IMR-90 (cell line): Measurements from ENCODE around the gene SPATA2L. TPM values are rescaled to one million over a fixed set of nuclear protein-coding genes. Genes with fewer than 3 reads are reported as not detected.

Experiments
- ATAC-seq: fragments of 200-7000 bp; cut with Tn5 transposase; 2 replicates; pipeline ENCODE4 v1.9.1; 2020; ENCODE audit warnings: low read depth, mild to moderate bottlenecking, moderate library complexity
- BruUV-seq: library from RNA; stranded (reverse); fragments of 400-500 nt; replicated peaks from 2 replicates; lab custom pipeline; 2021; lab: Mats Ljungman, UMichigan
- CTCF ChIA-PET: fragments of 300-600 bp; formaldehyde crosslinking; extraction: SDS; loops from one replicate; lab custom pipeline; 2021; ENCODE audit warnings: antibody characterized with exemption; lab: Yijun Ruan, JAX
- POLR2A ChIA-PET: fragments of 300-600 bp; sonication (Branson Sonifier 250); formaldehyde crosslinking; loops from one replicate; lab custom pipeline; 2022; ENCODE audit warnings: antibody characterized with exemption; ENCODE audit not compliant: unreplicated experiment; lab: Charles Lee
- DNase-seq: peaks from one replicate; pipeline ENCODE4 v3.0.0; 2013
- H2AFZ ChIP-seq: replicated peaks from 2 replicates; pipeline ENCODE3; 2013; ENCODE audit warnings: low read length, mild to moderate bottlenecking; ENCODE audit not compliant: poor library complexity
- H2AK5ac ChIP-seq: 2 replicates; pipeline ENCODE4 v1.6.1; 2013; ENCODE audit warnings: low read depth, low read length, inconsistent platforms
- H2AK9ac ChIP-seq: replicated peaks from 2 replicates; pipeline ENCODE3; 2013; ENCODE audit warnings: mild to moderate bottlenecking, low read depth, low read length, moderate library complexity; ENCODE audit not compliant: poor library complexity
- H2BK120ac ChIP-seq: 2 replicates; pipeline ENCODE4 v1.6.1; 2013; ENCODE audit warnings: low read depth, low read length, inconsistent platforms
- H2BK15ac ChIP-seq: 3 replicates; pipeline ENCODE4 v1.6.1; 2013; ENCODE audit warnings: low read depth, low read length, inconsistent platforms
- H2BK20ac ChIP-seq: 2 replicates; pipeline ENCODE4 v1.6.1; 2013; ENCODE audit warnings: low read depth, mild to moderate bottlenecking, inconsistent platforms, low read length, moderate library complexity
- H2BK5ac ChIP-seq: 2 replicates; pipeline ENCODE4 v1.6.1; 2013; ENCODE audit warnings: mild to moderate bottlenecking, low read depth, low read length, inconsistent platforms; ENCODE audit not compliant: poor library complexity, severe bottlenecking
- H3K14ac ChIP-seq: replicated peaks from 2 replicates; pipeline ENCODE4 v1.6.1; 2013; ENCODE audit warnings: low read depth, low read length, inconsistent platforms
- H3K18ac ChIP-seq: 2 replicates; pipeline ENCODE4 v1.6.1; 2013; ENCODE audit warnings: low read depth, low read length, control low read depth
- H3K23ac ChIP-seq: 2 replicates; pipeline ENCODE4 v1.6.1; 2013; ENCODE audit warnings: low read depth, low read length, inconsistent platforms
- H3K27ac ChIP-seq: 2 replicates; pipeline ENCODE4 v1.5.1; 2013; ENCODE audit warnings: mild to moderate bottlenecking, control low read depth, low read length; ENCODE audit not compliant: insufficient read depth
- H3K27me3 ChIP-seq: 2 replicates; pipeline ENCODE4 v1.6.1; 2013; ENCODE audit warnings: low read length; ENCODE audit not compliant: control insufficient read depth, insufficient read depth
- H3K36me3 ChIP-seq: 2 replicates; pipeline ENCODE4 v1.6.1; 2013; ENCODE audit warnings: low read length, mixed read lengths; ENCODE audit not compliant: control insufficient read depth, insufficient read depth
- H3K4ac ChIP-seq: 2 replicates; pipeline ENCODE4 v1.6.1; 2013; ENCODE audit warnings: low read depth, low read length, inconsistent platforms
- H3K4me1 ChIP-seq: 2 replicates; pipeline ENCODE4 v1.6.1; 2013; ENCODE audit warnings: low read length, mixed read lengths; ENCODE audit not compliant: control insufficient read depth, insufficient read depth
- H3K4me2 ChIP-seq: 2 replicates; pipeline ENCODE4 v1.6.1; 2013; ENCODE audit warnings: low read depth, mild to moderate bottlenecking, control low read depth, low read length, moderate library complexity
- H3K4me3 ChIP-seq: 2 replicates; pipeline ENCODE4 v1.5.1; 2013; ENCODE audit warnings: low read depth, mild to moderate bottlenecking, control low read depth, low read length, moderate library complexity; ENCODE audit not compliant: insufficient read depth
- H3K56ac ChIP-seq: 2 replicates; pipeline ENCODE4 v1.6.1; 2013; ENCODE audit warnings: low read length, inconsistent platforms; ENCODE audit not compliant: insufficient read depth; ENCODE audit errors: extremely low read depth
- H3K79me1 ChIP-seq, 2 experiments: 2 replicates each; pipeline ENCODE4 v1.6.1; 2013; ENCODE audit warnings: low read length in 2 of 2, inconsistent platforms in 1 of 2, low read depth in 1 of 2
- H3K9ac ChIP-seq: 2 replicates; pipeline ENCODE4 v1.6.1; 2013; ENCODE audit warnings: low read depth, low read length, control low read depth
- H3K9me1 ChIP-seq: 2 replicates; pipeline ENCODE4 v1.6.1; 2013; ENCODE audit warnings: low read length, inconsistent platforms; ENCODE audit not compliant: insufficient read depth
- H3K9me3 ChIP-seq: 2 replicates; pipeline ENCODE4 v1.6.1; 2013; ENCODE audit warnings: low read length; ENCODE audit not compliant: control insufficient read depth, insufficient read depth
- H4K20me1 ChIP-seq: 2 replicates; pipeline ENCODE4 v1.6.1; 2013; ENCODE audit warnings: low read length, inconsistent platforms; ENCODE audit not compliant: insufficient read depth
- H4K5ac ChIP-seq: 2 replicates; pipeline ENCODE4 v1.6.1; 2013; ENCODE audit warnings: mild to moderate bottlenecking, low read depth, low read length, control low read depth
- H4K8ac ChIP-seq, 2 experiments: 2 replicates each; pipeline ENCODE4 v1.6.1; 2013; ENCODE audit warnings: low read depth in 2 of 2, low read length in 2 of 2, control low read depth in 1 of 2, inconsistent platforms in 1 of 2
- H4K91ac ChIP-seq: 2 replicates; pipeline ENCODE4 v1.6.1; 2013; ENCODE audit warnings: low read depth, low read length, inconsistent platforms; ENCODE audit not compliant: insufficient read depth
- POLR2A ChIP-seq: IDR thresholded peaks from 2 replicates; pipeline ENCODE4 v1.6.1; 2012; ENCODE audit warnings: mild to moderate bottlenecking, low read depth, low read length
- WGBS, 2 experiments: methylation state at CpG; one replicate each; pipeline versions ENCODE4 v1.1.5 to v1.1.7; 2013; ENCODE audit warnings: missing lambda C conversion rate in 2 of 2; ENCODE audit not compliant: insufficient read length in 1 of 2; ENCODE audit errors: extremely low coverage in 2 of 2; 5-methylcytosine and 5-hydroxymethylcytosine counted together
- dilution Hi-C: fragments of 300-500 bp; cut with HindIII; formaldehyde crosslinking; loops from one replicate; pipeline ENCODE4 v1.14.3; 2018; ENCODE audit warnings: low sequenced_read_pairs; ENCODE audit not compliant: unreplicated experiment
- in situ Hi-C: fragments of 300-500 bp; cut with MboI; formaldehyde crosslinking; loops from 3 replicates; pipeline ENCODE4 v1.14.3; 2019; ENCODE audit warnings: low sequenced_read_pairs, inconsistent platforms, mixed read lengths
- intact Hi-C: fragments of 100-400 bp; cut with micrococcal nuclease; formaldehyde crosslinking; loops from 2 replicates; pipeline ENCODE4 v1.10.0; 2022
- polyA plus RNA-seq, 3 experiments: library from polyadenylated mRNA; depleted of rRNA; stranded (reverse); fragments of >200 nt; gene quantifications; 2 replicates each; pipeline ENCODE4 v1.2.3, GENCODE V29; 2012; ENCODE audit warnings: low replicate concordance in 1 of 3
- total RNA-seq: library from RNA; depleted of rRNA; stranded (reverse); fragments of >200 nt; gene quantifications from 2 replicates; pipeline ENCODE4 v1.2.3, GENCODE V29; 2012

Gene SPATA2L
- total and polyA plus RNA-seq, 2 of the 4 experiments (the other 2 are of a cell fraction): 4.8 to 6.9 TPM

DNA sequence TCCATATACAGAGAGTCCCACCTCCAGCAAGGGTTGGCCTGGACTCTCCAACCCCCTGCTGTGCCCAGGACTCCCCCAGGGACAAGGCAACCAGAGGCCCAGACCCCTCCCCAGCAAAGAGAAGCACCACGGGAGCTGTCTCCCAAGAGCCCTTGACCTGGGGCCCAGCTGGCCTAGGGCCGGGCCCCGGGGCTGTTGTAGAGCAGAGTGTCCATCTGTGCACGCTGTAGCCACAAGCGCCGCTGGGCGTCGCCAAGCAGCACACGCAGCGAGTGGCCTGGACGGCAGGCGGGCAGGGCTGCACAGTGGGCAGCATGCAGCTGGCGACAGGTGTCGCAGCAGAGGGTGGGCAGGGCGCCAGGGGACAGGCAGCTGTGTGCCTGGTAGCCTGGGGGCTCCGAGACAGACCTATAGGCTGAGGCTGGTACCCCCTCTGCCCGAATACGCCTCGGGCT, 4.3 kb downstream of the SPATA2L start:
- H2BK20ac ChIP-seq: no peak overlapping the region
- no peak overlapping the region for H2BK5ac ChIP-seq
- H2AK9ac ChIP-seq: no peak overlapping the region
- H3K14ac ChIP-seq: no peak overlapping the region
- in situ Hi-C loops: no loop called here
- BruUV-seq: no TSS peak
- CTCF ChIA-PET: no interaction called here
- DNase-seq: no peak
- no peak for ATAC-seq
- peaks cover 9% of the 10 kb centered on the region for H3K4me1 ChIP-seq
- H3K27ac ChIP-seq: no peak overlapping the region
- no peak overlapping the region for H3K4me2 ChIP-seq
- no peak overlapping the region for H2AFZ ChIP-seq
- H4K91ac ChIP-seq: no peak overlapping the region
- no peaks in the 10 kb centered on the region for H3K9me1 ChIP-seq
- H3K56ac ChIP-seq: no peak overlapping the region
- H2BK120ac ChIP-seq: no peak overlapping the region
- H4K5ac ChIP-seq: no peak overlapping the region
- POLR2A ChIA-PET: no interaction called here
- no peak overlapping the region for H2AK5ac ChIP-seq
- peaks cover 5 to 20% of the 10 kb centered on the region in 2 experiments; a peak in 2 of 4 replicates for H3K79me1 ChIP-seq
- no peak for TF ChIP-seq POLR2A
- no peak overlapping the region for H3K23ac ChIP-seq
- H4K8ac ChIP-seq: no peak overlapping the region
- no peak overlapping the region for H2BK15ac ChIP-seq
- H3K4ac ChIP-seq: no peak overlapping the region
- H3K18ac ChIP-seq: no peak overlapping the region
- 99% methylated on average over 14 of the region's 19 CpGs; no CpG with 5 or more reads in 1 of the 2 experiments for WGBS, 2 experiments
- no peak overlapping the region for H3K9ac ChIP-seq
- H4K20me1 ChIP-seq: peaks cover 32% of the 10 kb centered on the region
- peaks cover 35% of the 10 kb centered on the region for H3K36me3 ChIP-seq
- no peaks in the 10 kb centered on the region for H3K9me3 ChIP-seq
- no peaks in the 10 kb centered on the region for H3K27me3 ChIP-seq
- H3K4me3 ChIP-seq: no peak overlapping the region
- dilution Hi-C loops: no loop called here
- intact Hi-C loops: no loop called here
